Measurements from ENCODE around the gene RDX. TPM values are rescaled to one million over a fixed set of nuclear protein-coding genes. Genes with fewer than 3 reads are reported as not detected.

The RDX gene
- total and polyA plus RNA-seq, 4 experiments from 2014 or later, result 14.3 to 26.5 (median 20.5) TPM

- H3K36me3 ChIP-seq (ENCODE audit: insufficient read depth, low read length), result no peaks in the 10 kb centered on the region
- CTCF ChIA-PET (ENCODE audit: partially characterized antibody), result interaction anchor here (1.1 to 1.3 kb wide), 2 partner anchors 9 to 12 kb away, joined by 3 read pairs; no protein-coding TSS in a partner anchor
- no peaks in the 10 kb centered on the region for H3K27me3 ChIP-seq (ENCODE audit: insufficient read depth, low read length)
- H3K4me3 ChIP-seq (ENCODE audit: low read length in 2 of 2), result no peak overlapping the region
- Mint-ChIP-seq H3K36me3 (no peaks in the 10 kb centered on the region), H3K27ac (no peak overlapping the region), H3K4me3 (no peak overlapping the region), H3K27me3 (peaks cover 4 to 11% of the 10 kb centered on the region in 2 donors), H3K9me3 (no peaks in the 10 kb centered on the region), H3K4me1 (no peaks in the 10 kb centered on the region)
- no peak overlapping the region for H3K27ac ChIP-seq (ENCODE audit: low read depth, low read length)
- intact Hi-C loops (cut with micrococcal nuclease), result no loop called here
- POLR2A ChIA-PET (ENCODE audit: partially characterized antibody), result no interaction called here
- DNase-seq, result no peak
- no peaks in the 10 kb centered on the region for H3K4me1 ChIP-seq (ENCODE audit: insufficient read depth, low read length)
- H3K9me3 ChIP-seq (ENCODE audit: control insufficient read depth in 1 of 2, low read length in 2 of 2), result no peaks in the 10 kb centered on the region
These were observed 134.2 kb downstream of the RDX start for GRCh38 chr11:110162216-110162615.

DNA sequence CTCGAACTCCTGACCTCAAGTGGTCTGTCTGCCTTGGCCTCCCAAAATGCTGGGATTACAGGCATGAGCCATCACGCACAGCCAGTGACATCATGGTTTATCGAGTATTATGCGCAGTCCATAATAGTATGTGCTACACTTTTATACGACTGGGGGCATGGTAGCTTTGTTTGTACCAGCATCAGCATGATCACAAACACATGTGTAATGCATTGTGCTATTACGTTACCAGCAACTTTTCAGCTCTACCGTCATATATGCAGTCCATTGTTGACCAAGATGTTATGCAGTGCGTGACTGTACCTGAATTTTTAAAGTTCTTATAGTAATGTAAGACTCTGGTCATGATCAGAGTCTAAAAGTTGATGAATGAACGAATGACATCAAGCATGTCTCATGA lies 135.4 kb downstream of the RDX start:
- no peaks in the 10 kb centered on the region for H3K36me3 Mint-ChIP-seq
- H3K27me3 Mint-ChIP-seq, result peaks cover 4 to 18% of the 10 kb centered on the region in 2 donors
- no peak overlapping the region for H3K4me3 Mint-ChIP-seq
- DNase-seq, result no peak
- no peaks in the 10 kb centered on the region for H3K36me3 ChIP-seq (ENCODE audit: insufficient read depth, low read length)
- H3K4me3 ChIP-seq (ENCODE audit: low read length in 2 of 2), result no peak overlapping the region
- no peaks in the 10 kb centered on the region for H3K9me3 ChIP-seq (ENCODE audit: control insufficient read depth in 1 of 2, low read length in 2 of 2)
- intact Hi-C loops (cut with micrococcal nuclease), result no loop called here
- CTCF ChIA-PET (ENCODE audit: partially characterized antibody), result no interaction called here
- POLR2A ChIA-PET (ENCODE audit: partially characterized antibody), result no interaction called here
- H3K9me3 Mint-ChIP-seq, result no peaks in the 10 kb centered on the region
- H3K4me1 Mint-ChIP-seq, result no peaks in the 10 kb centered on the region
- H3K27me3 ChIP-seq (ENCODE audit: insufficient read depth, low read length), result no peaks in the 10 kb centered on the region
- no peak overlapping the region for H3K27ac Mint-ChIP-seq
- H3K4me1 ChIP-seq (ENCODE audit: insufficient read depth, low read length), result no peaks in the 10 kb centered on the region
- H3K27ac ChIP-seq (ENCODE audit: low read depth, low read length), result no peak overlapping the region

GRCh38 chr11:110160437-110160836 lies 136.0 kb downstream of the RDX start:
- CTCF ChIA-PET (ENCODE audit: partially characterized antibody), result no interaction called here
- H3K36me3 ChIP-seq (ENCODE audit: insufficient read depth, low read length), result no peaks in the 10 kb centered on the region
- POLR2A ChIA-PET (ENCODE audit: partially characterized antibody), result interaction anchor here (0.6 kb wide), 1 partner anchor 8 kb away, joined by 3 read pairs; no protein-coding TSS in a partner anchor

GRCh38 chr11:110160016-110160415 lies 136.4 kb downstream of the RDX start:
- Mint-ChIP-seq H3K4me1 (no peaks in the 10 kb centered on the region), H3K9me3 (no peaks in the 10 kb centered on the region), H3K27me3 (peaks cover 6 to 15% of the 10 kb centered on the region in 2 donors), H3K36me3 (no peaks in the 10 kb centered on the region), H3K27ac (no peak overlapping the region), H3K4me3 (no peak overlapping the region)
- no peaks in the 10 kb centered on the region for H3K36me3 ChIP-seq (ENCODE audit: insufficient read depth, low read length)
- intact Hi-C loops (cut with micrococcal nuclease), result no loop called here
- no peak overlapping the region for H3K27ac ChIP-seq (ENCODE audit: low read depth, low read length)
- no peak for DNase-seq
- no peaks in the 10 kb centered on the region for H3K9me3 ChIP-seq (ENCODE audit: control insufficient read depth in 1 of 2, low read length in 2 of 2)
- H3K4me1 ChIP-seq (ENCODE audit: insufficient read depth, low read length), result no peaks in the 10 kb centered on the region
- no peaks in the 10 kb centered on the region for H3K27me3 ChIP-seq (ENCODE audit: insufficient read depth, low read length)
- no peak overlapping the region for H3K4me3 ChIP-seq (ENCODE audit: low read length in 2 of 2)
- ChIA-PET CTCF (ENCODE audit: partially characterized antibody) (no interaction called here), POLR2A (ENCODE audit: partially characterized antibody) (interaction anchor here (0.6 kb wide), 1 partner anchor 9 kb away, joined by 3 read pairs; no protein-coding TSS in a partner anchor)

More at GRCh38 chr11:110160437-110160836, 136.0 kb downstream of the RDX start:
- Mint-ChIP-seq H3K9me3 (no peaks in the 10 kb centered on the region), H3K4me1 (no peaks in the 10 kb centered on the region), H3K27ac (no peak overlapping the region), H3K4me3 (no peak overlapping the region), H3K36me3 (no peaks in the 10 kb centered on the region), H3K27me3 (peaks cover 6 to 18% of the 10 kb centered on the region in 2 donors)
- Histone ChIP-seq H3K9me3 (ENCODE audit: control insufficient read depth in 1 of 2, low read length in 2 of 2) (no peaks in the 10 kb centered on the region), H3K27ac (ENCODE audit: low read depth, low read length) (no peak overlapping the region), H3K27me3 (ENCODE audit: insufficient read depth, low read length) (no peaks in the 10 kb centered on the region), H3K4me3 (ENCODE audit: low read length in 2 of 2) (no peak overlapping the region), H3K4me1 (ENCODE audit: insufficient read depth, low read length) (no peaks in the 10 kb centered on the region)
- no peak for DNase-seq
- intact Hi-C loops (cut with micrococcal nuclease), result no loop called here

- H3K4me1 ChIP-seq (ENCODE audit: insufficient read depth, low read length), result no peaks in the 10 kb centered on the region
- Mint-ChIP-seq H3K4me3 (no peak overlapping the region), H3K27me3 (peaks cover 6 to 14% of the 10 kb centered on the region in 2 donors), H3K4me1 (no peaks in the 10 kb centered on the region), H3K9me3 (no peaks in the 10 kb centered on the region), H3K27ac (no peak overlapping the region), H3K36me3 (no peaks in the 10 kb centered on the region)
- ChIA-PET POLR2A (ENCODE audit: partially characterized antibody) (no interaction called here), CTCF (ENCODE audit: partially characterized antibody) (no interaction called here)
- no peak overlapping the region for H3K4me3 ChIP-seq (ENCODE audit: low read length in 2 of 2)
- no peak for DNase-seq
- intact Hi-C loops (cut with micrococcal nuclease), result no loop called here
- no peaks in the 10 kb centered on the region for H3K36me3 ChIP-seq (ENCODE audit: insufficient read depth, low read length)
- H3K27ac ChIP-seq (ENCODE audit: low read depth, low read length), result no peak overlapping the region
- H3K27me3 ChIP-seq (ENCODE audit: insufficient read depth, low read length), result no peaks in the 10 kb centered on the region
- no peaks in the 10 kb centered on the region for H3K9me3 ChIP-seq (ENCODE audit: control insufficient read depth in 1 of 2, low read length in 2 of 2)
These were observed 136.9 kb downstream of the RDX start for GRCh38 chr11:110159476-110159875.

GRCh38 chr11:110158317-110159200 lies 137.9 kb downstream of the RDX start:
- H3K4me3 Mint-ChIP-seq, result no peak overlapping the region
- no peaks in the 10 kb centered on the region for H3K4me1 ChIP-seq (ENCODE audit: insufficient read depth, low read length)
- no peaks in the 10 kb centered on the region for H3K9me3 ChIP-seq (ENCODE audit: control insufficient read depth in 1 of 2, low read length in 2 of 2)
- no peaks in the 10 kb centered on the region for H3K9me3 Mint-ChIP-seq
- ChIA-PET CTCF (ENCODE audit: partially characterized antibody) (no interaction called here), POLR2A (ENCODE audit: partially characterized antibody) (no interaction called here)
- no peak overlapping the region for H3K27ac Mint-ChIP-seq
- H3K27me3 ChIP-seq (ENCODE audit: insufficient read depth, low read length), result no peaks in the 10 kb centered on the region
- intact Hi-C loops (cut with micrococcal nuclease), result no loop called here
- H3K36me3 ChIP-seq (ENCODE audit: insufficient read depth, low read length), result no peaks in the 10 kb centered on the region
- no peak for DNase-seq
- H3K36me3 Mint-ChIP-seq, result no peaks in the 10 kb centered on the region
- H3K4me3 ChIP-seq (ENCODE audit: low read length in 2 of 2), result no peak overlapping the region
- no peaks in the 10 kb centered on the region for H3K4me1 Mint-ChIP-seq
- H3K27ac ChIP-seq (ENCODE audit: low read depth, low read length), result no peak overlapping the region
- H3K27me3 Mint-ChIP-seq, result peaks cover 6 to 16% of the 10 kb centered on the region in 2 donors

GRCh38 chr11:110156503-110156902 lies 139.9 kb downstream of the RDX start:
- Mint-ChIP-seq H3K4me1 (no peaks in the 10 kb centered on the region), H3K9me3 (no peaks in the 10 kb centered on the region), H3K4me3 (no peak overlapping the region), H3K36me3 (no peaks in the 10 kb centered on the region), H3K27ac (no peak overlapping the region), H3K27me3 (peaks cover 3 to 17% of the 10 kb centered on the region in 2 donors)
- CTCF ChIA-PET (ENCODE audit: partially characterized antibody), result no interaction called here
- Histone ChIP-seq H3K27me3 (ENCODE audit: insufficient read depth, low read length) (no peaks in the 10 kb centered on the region), H3K4me1 (ENCODE audit: insufficient read depth, low read length) (no peaks in the 10 kb centered on the region), H3K9me3 (ENCODE audit: control insufficient read depth in 1 of 2, low read length in 2 of 2) (no peaks in the 10 kb centered on the region), H3K4me3 (ENCODE audit: low read length in 2 of 2) (no peak overlapping the region), H3K36me3 (ENCODE audit: insufficient read depth, low read length) (no peaks in the 10 kb centered on the region), H3K27ac (ENCODE audit: low read depth, low read length) (no peak overlapping the region)
- no peak for DNase-seq
- POLR2A ChIA-PET (ENCODE audit: partially characterized antibody), result no interaction called here
- intact Hi-C loops (cut with micrococcal nuclease), result no loop called here
